Inferior parietal cortex (tissue), 1 donor: ENCODE measurements around the gene ZRANB1.

Source experiments
- DNase-seq: peaks from one replicate; pipeline ENCODE4 v3.0.0-alpha.2; 2016; ENCODE audit errors: extremely low spot score

ZRANB1 gene

GRCh38 chr10:125004571-125005311, 62.8 kb downstream of the ZRANB1 start:
- DNase-seq: no peak

DNA sequence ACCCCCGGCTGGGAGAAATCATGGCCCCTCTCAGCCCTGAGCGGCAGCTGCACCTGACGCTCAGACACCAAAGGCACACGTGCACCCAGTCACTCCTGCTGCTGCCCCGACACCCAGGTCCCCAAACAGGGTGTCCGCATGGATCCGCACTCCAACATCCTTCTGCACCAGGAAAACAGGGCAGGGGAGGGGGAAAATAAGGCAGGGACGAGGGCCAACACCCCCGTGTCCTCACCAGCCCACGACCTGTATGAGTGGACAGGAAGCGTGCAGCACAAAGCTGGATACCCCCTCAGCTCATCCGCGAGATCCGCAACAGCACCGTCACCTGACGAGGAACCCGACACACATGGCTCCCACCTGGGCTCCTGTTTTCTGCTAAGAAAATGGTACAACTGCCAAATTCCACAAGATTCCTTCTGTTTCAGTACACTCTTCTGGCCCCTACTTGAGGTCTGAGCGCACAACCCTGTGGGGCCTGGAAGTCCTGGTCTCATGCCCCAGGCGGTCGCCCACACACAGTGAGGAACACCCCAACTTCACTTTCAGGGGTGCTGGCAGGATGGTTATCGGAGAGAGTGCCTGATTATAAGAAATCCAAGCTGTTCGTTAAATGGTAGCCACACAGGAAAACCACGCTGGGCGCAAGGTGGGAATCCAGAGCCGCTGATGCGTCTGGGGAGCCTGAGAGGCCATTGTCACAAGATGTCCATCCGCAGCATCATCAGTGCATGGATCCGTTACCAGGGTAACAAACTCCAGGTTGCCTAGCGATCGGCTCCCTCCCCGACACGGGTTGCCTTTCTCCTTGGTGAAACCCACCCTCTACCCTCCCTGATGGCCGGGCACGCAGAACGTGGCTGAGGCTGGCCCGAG, 63.6 kb downstream of the ZRANB1 start:
- no peak for DNase-seq

DNA sequence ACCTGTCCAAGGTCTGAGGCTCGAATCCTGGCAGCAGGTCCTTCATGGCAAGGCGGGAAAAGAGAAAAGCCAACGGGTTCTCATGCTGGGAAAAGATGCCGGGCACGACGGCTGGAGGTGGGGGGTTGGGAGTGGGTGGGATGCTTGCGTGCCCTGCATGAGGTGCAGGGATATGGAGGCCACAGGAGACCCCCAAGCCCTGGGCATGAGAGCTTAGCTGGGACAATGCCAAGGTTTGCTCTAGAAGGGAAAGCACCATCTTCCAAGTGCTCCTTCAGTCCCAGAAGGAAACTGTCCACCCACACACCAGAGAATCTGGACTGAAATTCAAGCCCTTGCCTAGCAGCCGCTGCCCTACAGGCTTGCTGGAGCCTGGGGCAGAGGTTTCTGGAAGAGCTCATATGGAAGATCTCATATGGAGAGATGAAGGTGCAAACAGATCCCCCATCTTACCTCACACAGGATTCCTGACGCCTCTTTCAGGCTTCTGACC, 64.3 kb downstream of the ZRANB1 start:
- DNase-seq: no peak

- DNase-seq: no peak
Measured at GRCh38 chr10:125006921-125007426, 65.1 kb downstream of the ZRANB1 start.

DNA sequence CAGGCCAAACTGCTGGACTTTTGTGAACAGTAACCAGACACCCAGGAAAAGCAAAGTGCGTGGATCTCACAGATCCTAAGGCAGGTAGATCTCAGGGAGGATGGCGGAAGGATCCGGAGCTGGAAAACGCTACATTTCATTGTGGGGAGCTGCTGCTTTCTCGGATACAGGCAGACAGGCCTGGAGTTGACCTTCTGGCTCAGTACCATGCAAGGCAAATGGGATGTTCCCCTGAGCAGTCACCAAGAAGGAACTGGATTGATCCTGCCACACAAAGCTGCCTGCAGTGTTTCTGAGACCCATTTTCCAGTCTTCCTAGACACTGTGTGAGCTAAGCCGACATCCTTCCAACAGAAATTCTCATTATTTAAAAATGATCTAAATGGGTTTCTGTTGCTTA, 65.5 kb downstream of the ZRANB1 start:
- no peak for DNase-seq

DNA sequence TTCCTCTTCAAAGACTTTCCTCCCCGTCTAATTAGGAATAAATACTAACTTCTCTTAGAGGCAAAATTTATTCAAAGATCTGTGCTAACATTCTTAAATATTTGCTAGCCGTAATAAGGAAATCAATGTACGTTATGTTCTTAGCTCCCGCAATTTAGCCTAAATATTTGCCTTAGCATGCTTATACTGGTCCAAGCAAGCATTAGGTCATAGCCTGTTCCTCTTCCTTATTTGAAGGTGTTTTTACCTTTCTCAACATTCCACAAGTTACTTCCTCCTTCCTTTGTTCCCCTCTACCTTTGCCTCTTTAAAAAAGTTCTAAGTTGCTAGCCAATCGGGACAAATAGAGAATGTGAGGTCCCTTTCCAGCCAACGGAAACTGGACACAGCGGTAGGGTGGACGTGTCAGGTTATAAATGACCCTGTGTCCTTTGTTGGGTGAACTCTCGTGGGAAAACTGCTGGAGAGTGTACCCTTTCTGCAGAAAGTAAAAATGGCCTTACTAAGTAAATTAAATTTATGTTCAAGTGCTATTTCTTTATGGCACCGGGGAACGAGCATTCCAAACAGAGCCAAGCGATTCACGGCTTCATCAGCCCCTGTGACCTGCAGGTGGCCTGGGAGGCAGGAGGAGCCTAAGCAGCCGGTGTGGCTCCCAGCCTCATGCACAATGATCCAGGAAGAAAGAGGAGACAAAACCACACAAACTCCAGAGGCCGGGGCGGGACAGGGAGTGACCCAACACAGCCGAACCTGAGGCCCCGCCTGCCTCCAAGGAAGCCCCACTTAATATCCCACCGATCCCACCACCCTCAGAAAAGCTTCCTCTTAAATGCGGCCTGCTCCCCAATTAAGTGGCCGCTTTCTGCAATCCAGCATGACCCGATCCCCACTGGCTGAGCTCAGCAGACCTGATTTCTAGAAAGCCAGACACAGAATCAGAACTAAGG, 67.0 kb downstream of the ZRANB1 start:
- no peak for DNase-seq

DNA sequence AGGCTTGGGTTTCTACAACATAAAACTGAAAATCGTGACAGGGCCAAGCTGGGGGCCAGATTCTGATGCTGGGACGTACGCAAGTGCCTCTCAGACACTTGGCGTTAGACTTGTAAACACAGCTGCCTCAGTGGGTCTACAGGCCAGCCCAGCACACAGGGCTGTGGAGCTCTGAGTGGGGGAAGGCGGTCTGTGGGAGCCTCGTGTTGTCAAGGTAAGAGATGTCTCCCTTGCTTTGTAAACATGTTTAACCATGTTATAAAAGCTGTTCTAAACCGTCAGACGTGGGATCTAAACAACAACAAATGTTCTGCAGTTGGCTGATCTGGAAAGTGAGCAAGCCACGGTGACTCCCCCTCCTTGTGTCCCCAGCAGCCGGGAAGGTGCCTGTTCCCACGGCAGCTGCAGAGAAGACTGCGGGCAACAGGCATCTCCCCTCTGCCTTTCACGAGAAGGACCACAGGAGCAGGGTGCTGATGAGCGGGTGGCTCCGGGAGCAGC, 67.8 kb downstream of the ZRANB1 start:
- no peak for DNase-seq

DNA sequence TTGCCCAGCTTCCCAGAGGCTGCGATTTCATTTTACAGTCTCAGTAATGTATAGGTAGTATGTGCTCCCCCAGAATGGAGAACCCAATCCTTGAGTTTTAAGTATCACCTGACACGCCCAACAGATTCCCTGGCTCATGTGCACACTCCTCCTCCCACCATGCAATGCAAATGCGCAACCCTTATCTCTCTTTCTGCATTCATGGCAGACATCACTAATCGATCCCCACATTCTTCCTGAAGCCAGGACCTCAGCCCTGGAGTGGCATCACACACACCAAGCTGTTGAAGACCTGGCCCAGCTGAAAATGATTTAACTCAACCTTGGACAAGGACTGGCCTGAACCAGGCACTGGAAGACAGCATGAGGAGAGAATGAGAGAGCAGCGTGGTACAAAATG, 68.4 kb downstream of the ZRANB1 start:
- DNase-seq: no peak

- no peak for DNase-seq
Measured at GRCh38 chr10:125011171-125011925, 69.4 kb downstream of the ZRANB1 start.

DNA sequence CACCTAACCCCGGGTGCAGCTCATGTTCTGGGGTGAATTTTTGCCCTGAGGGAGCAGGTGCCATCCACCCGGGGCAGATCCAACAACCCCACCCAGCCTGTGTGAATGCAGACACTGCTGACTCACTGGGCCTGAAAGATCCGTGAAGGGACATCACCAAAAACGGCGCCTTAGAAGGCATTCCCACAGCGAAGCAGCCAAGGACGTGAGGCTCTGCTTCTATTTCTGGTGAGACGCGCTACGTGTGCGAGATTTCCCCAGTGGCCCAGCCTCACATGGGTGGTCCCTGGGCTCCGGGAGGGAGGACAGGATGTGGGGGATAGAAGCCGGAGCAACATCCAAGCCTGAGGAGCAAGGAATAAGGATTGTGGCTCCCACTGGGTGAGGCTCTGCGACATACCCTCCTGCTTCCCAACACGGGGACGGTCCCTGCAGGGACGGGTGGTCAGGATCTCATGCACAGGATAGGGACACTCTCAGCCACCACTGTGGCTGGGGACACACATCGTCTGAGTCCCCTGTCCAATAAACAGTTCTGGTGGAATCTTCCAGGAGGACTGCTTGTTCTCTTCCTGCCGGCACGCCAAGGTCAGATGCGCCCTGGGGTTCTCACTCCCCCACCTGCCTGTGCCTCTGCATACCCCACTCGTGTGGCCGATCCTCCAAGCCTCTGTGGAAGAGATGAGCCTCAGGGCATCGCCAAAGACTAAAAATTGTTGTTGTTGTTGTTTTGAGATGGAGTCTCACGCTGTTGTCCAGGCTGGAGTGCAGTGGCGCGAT, 70.2 kb downstream of the ZRANB1 start:
- DNase-seq: no peak

- DNase-seq: no peak
Measured at GRCh38 chr10:125012851-125013528, 71.1 kb downstream of the ZRANB1 start.

- no peak for DNase-seq
Measured at GRCh38 chr10:125013529-125013872, 71.6 kb downstream of the ZRANB1 start.

DNA sequence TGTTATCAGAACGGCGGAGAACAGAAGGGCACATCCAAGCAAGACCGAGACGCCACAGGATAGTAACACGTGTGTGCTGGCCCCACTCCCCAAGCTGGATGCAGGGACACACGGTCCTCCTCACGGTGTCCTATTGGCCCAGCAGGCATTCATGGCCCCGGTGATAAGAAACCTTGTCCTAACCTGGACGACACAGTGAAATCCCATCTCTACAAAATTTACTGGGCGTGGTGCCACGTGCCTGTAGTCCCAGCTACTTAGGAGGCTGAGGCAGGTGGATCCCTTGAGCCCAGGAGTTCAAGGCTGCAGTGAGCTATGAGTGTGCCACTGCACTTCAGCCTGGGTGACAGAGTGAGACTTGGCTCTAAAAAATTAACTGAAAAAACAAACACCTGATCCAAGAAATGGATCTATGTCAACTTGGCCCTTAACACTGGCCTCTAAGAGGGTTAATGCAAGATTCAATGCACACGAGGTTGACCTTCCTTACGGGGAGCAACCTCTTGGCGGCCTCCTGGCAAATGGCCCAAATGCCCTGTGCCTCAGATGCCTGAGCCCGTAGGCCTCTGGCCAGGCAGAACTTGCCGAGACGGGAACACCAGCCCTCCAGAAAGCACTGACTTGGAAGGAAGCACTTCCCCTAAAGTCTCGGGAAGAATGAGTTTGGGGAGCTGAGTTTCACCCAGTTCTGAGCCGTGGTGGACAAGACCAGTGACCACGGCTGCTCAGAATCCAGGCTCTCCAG, 72.3 kb downstream of the ZRANB1 start:
- DNase-seq: no peak

- DNase-seq: no peak
Measured at GRCh38 chr10:125014836-125015355, 73.0 kb downstream of the ZRANB1 start.

DNA sequence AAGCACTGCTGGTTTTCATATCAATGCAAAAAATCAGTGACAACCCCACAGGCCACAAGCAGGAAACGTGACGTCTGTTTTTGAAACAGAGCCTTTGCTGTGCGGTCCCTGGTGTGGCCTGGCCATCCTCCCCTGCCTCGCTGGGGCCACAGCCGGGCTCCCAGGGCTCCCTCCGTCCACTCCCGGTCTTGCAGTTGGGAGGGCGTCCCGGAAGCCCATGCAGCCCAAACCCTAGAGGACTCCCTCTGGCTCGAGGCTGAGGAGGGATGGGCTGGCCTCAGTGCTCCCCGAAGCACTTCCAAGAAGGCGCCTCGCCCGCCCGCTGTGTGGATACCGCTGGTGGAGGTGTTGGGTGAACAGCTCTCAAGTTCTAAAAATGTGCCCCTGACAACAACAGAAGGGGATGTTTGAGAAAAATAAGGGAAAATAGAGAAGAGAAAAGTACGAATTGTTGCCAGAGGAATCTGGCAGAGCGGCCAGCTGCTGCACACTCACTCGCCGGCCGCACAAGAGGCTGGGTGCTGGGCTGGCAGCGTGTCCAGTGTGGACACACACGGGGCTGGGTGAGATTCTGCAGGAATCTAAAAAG, 73.5 kb downstream of the ZRANB1 start:
- DNase-seq: no peak

- no peak for DNase-seq
Measured at GRCh38 chr10:125016123-125016522, 74.2 kb downstream of the ZRANB1 start.

- DNase-seq: no peak
Measured at GRCh38 chr10:125016611-125017202, 74.8 kb downstream of the ZRANB1 start.
